PC-3 (cell line): ENCODE data around the gene PJVK. TPM values are rescaled to one million over a fixed set of nuclear protein-coding genes. Genes with fewer than 3 reads are reported as not detected.

Experiments
- ATAC-seq: fragments of 200-7000 bp; cut with Tn5 transposase; 2 replicates; pipeline ENCODE4 v1.9.1; 2020; ENCODE audit warnings: mild to moderate bottlenecking, moderate library complexity
- BruUV-seq: library from RNA; stranded (reverse); fragments of 400-500 nt; replicated peaks from 2 replicates; lab custom pipeline; 2021; lab: Mats Ljungman, UMichigan
- CTCF ChIA-PET: fragments of 300-600 bp; sonication (Branson Sonifier 250); formaldehyde crosslinking; loops from one replicate; lab custom pipeline; 2022; ENCODE audit warnings: antibody characterized with exemption; lab: Charles Lee
- POLR2A ChIA-PET: fragments of 300-600 bp; sonication (Branson Sonifier 250); formaldehyde crosslinking; loops from one replicate; lab custom pipeline; 2022; ENCODE audit warnings: antibody characterized with exemption; ENCODE audit not compliant: unreplicated experiment; lab: Charles Lee
- DNase-seq: peaks from one replicate; pipeline ENCODE4 v3.0.0-alpha.2; 2015
- H2AFZ ChIP-seq: fragments of 300-600 bp; sonication (generic); 2 replicates; pipeline ENCODE4 v1.6.0; 2016; ENCODE audit warnings: antibody characterized with exemption, low read length
- H3F3A ChIP-seq: fragments of 300-600 bp; sonication (generic); one replicate; pipeline ENCODE4 v1.6.0; 2017; ENCODE audit warnings: antibody characterized with exemption, low read length, control low read depth, mild to moderate bottlenecking; ENCODE audit not compliant: unreplicated experiment
- H3K27ac ChIP-seq: fragments of 300-600 bp; sonication (generic); 2 replicates; pipeline ENCODE4 v1.5.1; 2016; ENCODE audit warnings: mild to moderate bottlenecking, low read length
- H3K27me3 ChIP-seq: fragments of 300-600 bp; sonication (generic); 2 replicates; pipeline ENCODE4 v1.6.1; 2016; ENCODE audit warnings: low read length, mixed read lengths
- H3K36me3 ChIP-seq: fragments of 300-600 bp; sonication (generic); 2 replicates; pipeline ENCODE4 v1.6.1; 2016; ENCODE audit warnings: low read depth, mixed run types, low read length, mixed read lengths
- H3K4me1 ChIP-seq: fragments of 300-600 bp; sonication (generic); 2 replicates; pipeline ENCODE4 v1.5.1; 2016; ENCODE audit warnings: low read length; ENCODE audit not compliant: insufficient read depth
- H3K4me2 ChIP-seq: fragments of 300-600 bp; sonication (generic); 2 replicates; pipeline ENCODE4 v1.6.0; 2016; ENCODE audit warnings: low read length
- H3K4me3 ChIP-seq: fragments of 300-600 bp; sonication (generic); 2 replicates; pipeline ENCODE4 v1.5.1; 2016; ENCODE audit warnings: mild to moderate bottlenecking, low read length, mixed read lengths
- H3K79me2 ChIP-seq: fragments of 300-600 bp; sonication (generic); 2 replicates; pipeline ENCODE4 v1.6.1; 2017; ENCODE audit warnings: low read length, mixed read lengths
- H3K9ac ChIP-seq: fragments of 300-600 bp; sonication (generic); 2 replicates; pipeline ENCODE4 v1.6.0; 2016; ENCODE audit warnings: mild to moderate bottlenecking, low read length
- H3K9me2 ChIP-seq: fragments of 300-600 bp; sonication (generic); replicated peaks from 2 replicates; pipeline ENCODE4 v1.6.1; 2016; ENCODE audit warnings: mixed run types, low read length, mixed read lengths
- H3K9me3 ChIP-seq: fragments of 300-600 bp; sonication (generic); 2 replicates; pipeline ENCODE4 v1.6.1; 2016; ENCODE audit warnings: low read length, mixed read lengths
- H4K20me1 ChIP-seq: fragments of 300-600 bp; sonication (generic); 2 replicates; pipeline ENCODE4 v1.6.1; 2016; ENCODE audit warnings: low read length, mixed read lengths
- CTCF ChIP-seq: fragments of 300-600 bp; sonication (generic); conservative IDR thresholded peaks from 2 replicates; pipeline ENCODE4 v1.5.1; 2017; ENCODE audit warnings: antibody characterized with exemption, low read depth, mild to moderate bottlenecking, low read length
- EZH2 ChIP-seq: fragments of 300-600 bp; sonication (generic); IDR thresholded peaks from one replicate; pipeline ENCODE4 v1.6.1; 2017; ENCODE audit warnings: antibody characterized with exemption, mild to moderate bottlenecking, low read length; ENCODE audit not compliant: unreplicated experiment
- EZH2phosphoT487 ChIP-seq: fragments of 300-600 bp; sonication (generic); IDR thresholded peaks from 2 replicates; pipeline ENCODE4 v1.6.1; 2018; ENCODE audit warnings: mild to moderate bottlenecking, antibody characterized with exemption, low read length, borderline replicate concordance
- intact Hi-C: fragments of 100-400 bp; cut with micrococcal nuclease; formaldehyde crosslinking; loops from 2 replicates; pipeline ENCODE4 v1.9.0; 2023
- total RNA-seq: library from RNA; depleted of rRNA; stranded (reverse); fragments of >200 nt; gene quantifications from 2 replicates; pipeline ENCODE4 v1.2.3, GENCODE V29; 2014

Gene PJVK
- total RNA-seq, 1 experiment from 2014 or later, result 0.87 TPM

- DNase-seq (no peak), ATAC-seq (no peak)
- Histone ChIP-seq H3F3A (no peaks in the 10 kb centered on the region), H3K9me2 (no peaks in the 10 kb centered on the region), H3K79me2 (peaks cover 32% of the 10 kb centered on the region), H3K4me1 (peaks cover 19% of the 10 kb centered on the region), H3K27me3 (no peaks in the 10 kb centered on the region), H3K9me3 (no peaks in the 10 kb centered on the region), H3K4me2 (peak overlapping the region; percentile 84), H3K9ac (peak overlapping the region; percentile 97), H3K27ac (peak overlapping the region; percentile 85), H2AFZ (peak overlapping the region; percentile 94), H3K36me3 (peaks cover 16% of the 10 kb centered on the region), H3K4me3 (peak overlapping the region; percentile 93), H4K20me1 (peaks cover 16% of the 10 kb centered on the region; the same call in 1 of the 2 replicates)
- intact Hi-C loops, result no loop called here
- TF ChIP-seq EZH2 (no peak), CTCF (no peak), EZH2phosphoT487 (no peak)
- ChIA-PET CTCF (interaction anchor here (1.1 kb wide), 1 partner anchor 36 kb away, joined by 3 read pairs; no protein-coding TSS in a partner anchor), POLR2A (interaction anchor here (0.6 kb wide), 1 partner anchor 61 kb away, joined by 3 read pairs; no protein-coding TSS in a partner anchor)
- TSS peak; percentile 58 for BruUV-seq
These were observed 1.3 kb upstream of the PJVK start for GRCh38 chr2:178449700-178450523.

- intact Hi-C loops, result no loop called here
- CTCF ChIA-PET, result interaction anchor here (1.1 kb wide), 1 partner anchor 37 kb away, joined by 3 read pairs; no protein-coding TSS in a partner anchor
- DNase-seq (no peak), ATAC-seq (no peak)
- H4K20me1 ChIP-seq, result peaks cover 16% of the 10 kb centered on the region; the same call in 1 of the 2 replicates
- H3K4me1 ChIP-seq, result peaks cover 19% of the 10 kb centered on the region
- BruUV-seq, result no TSS peak
- peaks cover 32% of the 10 kb centered on the region for H3K79me2 ChIP-seq
- H3K9ac ChIP-seq, result peak overlapping the region; percentile 97
- H2AFZ ChIP-seq, result peak overlapping the region; percentile 94
- H3K4me2 ChIP-seq, result peak overlapping the region; percentile 84
- H3K4me3 ChIP-seq, result peak overlapping the region; percentile 93
- H3K27ac ChIP-seq, result peak overlapping the region; percentile 85
- no peaks in the 10 kb centered on the region for H3K9me3 ChIP-seq
- H3K27me3 ChIP-seq, result no peaks in the 10 kb centered on the region
- no peaks in the 10 kb centered on the region for H3F3A ChIP-seq
- H3K36me3 ChIP-seq, result peaks cover 12% of the 10 kb centered on the region
- TF ChIP-seq EZH2 (no peak), CTCF (no peak), EZH2phosphoT487 (no peak)
- POLR2A ChIA-PET, result interaction anchor here (0.6 to 1.0 kb wide), 3 partner anchors 12 to 61 kb away, joined by 3 to 5 read pairs (median 5); no protein-coding TSS in a partner anchor
- H3K9me2 ChIP-seq, result no peaks in the 10 kb centered on the region
These were observed 729 bp upstream of the PJVK start for GRCh38 chr2:178450524-178450773.

- no peak overlapping the region for H3K4me2 ChIP-seq
- TF ChIP-seq EZH2phosphoT487, result no peak
- no peak for TF ChIP-seq CTCF
- no peak for TF ChIP-seq EZH2
- no peak overlapping the region for H3K27ac ChIP-seq
These were observed 1.2 kb downstream of the PJVK start for GRCh38 chr2:178452334-178452733.

More at GRCh38 chr2:178452334-178452733, 1.2 kb downstream of the PJVK start:
- peaks cover 16% of the 10 kb centered on the region; the same call in 1 of the 2 replicates for H4K20me1 ChIP-seq
- peaks cover 1% of the 10 kb centered on the region; the same call in 1 of the 2 replicates for H3K36me3 ChIP-seq
- H3K9ac ChIP-seq, result no peak overlapping the region
- H3K9me2 ChIP-seq, result no peaks in the 10 kb centered on the region
- no peak overlapping the region for H3K4me3 ChIP-seq
- ChIA-PET POLR2A (no interaction called here), CTCF (no interaction called here)
- peaks cover 19% of the 10 kb centered on the region for H3K4me1 ChIP-seq
- H3K27me3 ChIP-seq, result no peaks in the 10 kb centered on the region
- intact Hi-C loops, result no loop called here
- ATAC-seq, result no peak
- no peaks in the 10 kb centered on the region for H3K9me3 ChIP-seq
- peaks cover 28% of the 10 kb centered on the region for H3K79me2 ChIP-seq
- no peaks in the 10 kb centered on the region for H3F3A ChIP-seq
- H2AFZ ChIP-seq, result no peak overlapping the region
- BruUV-seq, result no TSS peak
- DNase-seq, result no peak
